Activated CD8-positive, alpha-beta T cell treated with anti-CD3 and anti-CD28 coated beads for 36 hours (primary cell): ENCODE results near the gene TNFAIP8L2. TPM values are rescaled to one million over a fixed set of nuclear protein-coding genes. Genes with fewer than 3 reads are reported as not detected.

ENCODE experiments used
- ATAC-seq: fragments of 200-7000 bp; cut with Tn5 transposase; one replicate; pipeline ENCODE4 v1.10.0; 2021; ENCODE audit warnings: mild to moderate bottlenecking, moderate library complexity
- CTCF ChIA-PET: fragments of 350-600 bp; sonication (Branson Sonifier 250); formaldehyde crosslinking; loops from one replicate; lab custom pipeline; 2021; ENCODE audit warnings: antibody characterized with exemption; lab: Charles Lee
- POLR2A ChIA-PET: fragments of 350-600 bp; sonication (Branson Sonifier 250); formaldehyde crosslinking; loops from one replicate; lab custom pipeline; 2021; ENCODE audit warnings: antibody characterized with exemption; lab: Charles Lee
- DNase-seq: peaks from one replicate; pipeline ENCODE4 v3.0.0-alpha.2; 2020
- H3K27ac Mint-ChIP-seq: one replicate; pipeline ENCODE4 v1.8.0; 2021; ENCODE audit warnings: mild to moderate bottlenecking, mixed read lengths
- H3K27me3 Mint-ChIP-seq: one replicate; pipeline ENCODE4 v1.8.0; 2021; ENCODE audit warnings: mixed read lengths
- H3K36me3 Mint-ChIP-seq: one replicate; pipeline ENCODE4 v1.8.0; 2021; ENCODE audit warnings: low read depth, mixed read lengths
- H3K4me1 Mint-ChIP-seq: one replicate; pipeline ENCODE4 v1.8.0; 2021; ENCODE audit warnings: low read depth, mixed read lengths
- H3K4me3 Mint-ChIP-seq: one replicate; pipeline ENCODE4 v1.8.0; 2021; ENCODE audit warnings: mild to moderate bottlenecking, moderate library complexity, mixed read lengths
- H3K9me3 Mint-ChIP-seq: one replicate; pipeline ENCODE4 v1.8.0; 2021; ENCODE audit warnings: mixed read lengths
- CTCF ChIP-seq: fragments of 200-600 bp; IDR thresholded peaks from one replicate; pipeline ENCODE4 v1.8.0; 2022; ENCODE audit warnings: antibody characterized with exemption, mild to moderate bottlenecking
- intact Hi-C: fragments of 100-400 bp; cut with micrococcal nuclease; formaldehyde crosslinking; loops from one replicate; pipeline ENCODE4 v1.10.0; 2022
- total RNA-seq, 2 experiments: library from RNA; stranded (reverse); gene quantifications; one replicate each; pipeline ENCODE4 v1.2.3, GENCODE V29; 2021

Gene TNFAIP8L2
- total RNA-seq, 2 experiments from 2014 or later: 16.1 to 17.5 TPM

GRCh38 chr1:151175041-151175741 lies 18.7 kb downstream of the TNFAIP8L2 start:
- ChIA-PET CTCF (interaction anchor here (0.9 to 2.3 kb wide), 6 partner anchors 32 to 77 kb away, joined by 3 to 8 read pairs (median 3); no protein-coding TSS in a partner anchor), POLR2A (interaction anchor here (0.9 to 1.7 kb wide), 2 partner anchors 13 to 14 kb away, joined by 3 to 7 read pairs; partner anchors contain the start of gene VPS72)
- H3K4me1 Mint-ChIP-seq: no peaks in the 10 kb centered on the region
- no peak overlapping the region for H3K4me3 Mint-ChIP-seq
- no peaks in the 10 kb centered on the region for H3K27me3 Mint-ChIP-seq
- H3K36me3 Mint-ChIP-seq: peaks cover 18% of the 10 kb centered on the region
- intact Hi-C loops: no loop called here
- H3K27ac Mint-ChIP-seq: no peak overlapping the region
- DNase-seq: no peak
- no peak for ATAC-seq
- H3K9me3 Mint-ChIP-seq: no peaks in the 10 kb centered on the region
- TF ChIP-seq CTCF: no peak

DNA sequence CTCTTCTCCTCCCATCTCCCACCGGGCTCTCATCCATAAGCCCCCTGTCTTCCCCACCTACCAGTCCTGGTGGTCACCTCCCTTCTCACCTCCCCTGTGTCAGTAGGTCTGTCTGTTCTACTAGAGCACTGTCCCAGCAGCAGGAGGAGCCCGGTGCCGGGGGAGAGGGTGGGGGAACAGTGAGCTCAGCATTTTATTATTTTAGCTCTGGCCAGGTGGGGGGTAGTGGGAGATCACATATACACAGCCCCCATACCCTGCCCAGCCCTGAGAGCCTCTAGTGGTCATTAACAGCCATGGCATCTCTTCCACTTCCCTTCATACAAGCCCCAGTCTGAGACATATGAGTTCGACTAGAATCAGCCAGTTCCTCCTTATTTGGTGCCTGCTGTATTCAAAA lies 19.4 kb downstream of the TNFAIP8L2 start, which contains the start of gene TMOD4:
TMOD4 (minus strand) TSS at position 119 of the 400 bp plus-strand sequence. CDS start 1,106 bp downstream, outside the sequence.
- DNase-seq (no peak), ATAC-seq (peak; percentile 80)
- Mint-ChIP-seq H3K9me3 (no peaks in the 10 kb centered on the region), H3K4me3 (no peak within 1 kb of the TSS), H3K36me3 (peaks cover 21% of the 10 kb centered on the region), H3K4me1 (no peaks in the 10 kb centered on the region), H3K27me3 (no peaks in the 10 kb centered on the region), H3K27ac (peak within 1 kb of the TSS; percentile 70)
- TF ChIP-seq CTCF: peak; percentile 63
- CTCF ChIA-PET: interaction anchor here (0.9 to 2.3 kb wide), 6 partner anchors 13 to 77 kb away, joined by 3 to 8 read pairs (median 4); partner anchors contain the start of gene VPS72
- POLR2A ChIA-PET: interaction anchor here (0.9 to 1.7 kb wide), 2 partner anchors 12 to 14 kb away, joined by 3 to 7 read pairs; partner anchors contain the start of gene VPS72
- intact Hi-C loops: no loop called here

DNA sequence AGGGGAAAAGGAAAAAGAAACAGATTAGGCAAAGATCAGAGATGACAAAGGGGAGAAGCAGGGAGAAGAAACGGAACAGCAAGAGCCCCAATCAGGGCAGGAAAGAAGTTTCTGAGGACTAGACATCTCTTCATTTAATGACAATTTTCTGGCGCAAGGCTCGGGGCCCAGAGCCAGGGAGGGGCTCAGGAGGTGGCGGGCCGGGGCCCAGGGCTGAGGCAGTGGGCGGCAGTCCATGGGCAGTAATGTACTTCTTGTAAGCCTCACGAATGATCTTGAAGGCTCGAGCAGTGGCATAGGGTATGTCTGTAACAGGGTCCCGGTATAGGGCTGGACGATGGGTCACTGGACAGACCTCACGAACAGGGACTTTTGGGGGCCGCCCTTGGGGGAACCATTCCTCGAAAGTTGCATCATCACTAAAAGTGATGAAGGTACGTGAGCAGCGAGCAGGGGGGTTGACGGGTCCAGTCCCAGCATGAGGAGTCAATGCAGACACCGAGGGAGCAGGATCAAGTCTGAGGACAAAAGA lies 20.1 kb downstream of the TNFAIP8L2 start:
- Mint-ChIP-seq H3K27ac (peak overlapping the region; percentile 70), H3K36me3 (peaks cover 25% of the 10 kb centered on the region), H3K9me3 (no peaks in the 10 kb centered on the region), H3K27me3 (no peaks in the 10 kb centered on the region), H3K4me1 (no peaks in the 10 kb centered on the region), H3K4me3 (no peak overlapping the region)
- TF ChIP-seq CTCF: no peak
- intact Hi-C loops: no loop called here
- ChIA-PET POLR2A (interaction anchor here (0.6 to 0.9 kb wide), 2 partner anchors 11 to 63 kb away, joined by 3 read pairs; no protein-coding TSS in a partner anchor), CTCF (interaction anchor here (0.7 to 2.3 kb wide), 8 partner anchors 12 to 77 kb away, joined by 3 to 8 read pairs (median 4); partner anchors contain the start of genes TNFAIP8L2 and VPS72)
- DNase-seq: no peak
- no peak for ATAC-seq

- CTCF ChIA-PET: interaction anchor here (1.8 kb wide), 1 partner anchor 85 kb away, joined by 8 read pairs; no protein-coding TSS in a partner anchor
Observed at GRCh38 chr1:151184211-151184610, 27.8 kb downstream of the TNFAIP8L2 start.

More at GRCh38 chr1:151184211-151184610, 27.8 kb downstream of the TNFAIP8L2 start:
- Mint-ChIP-seq H3K4me1 (peaks cover 13% of the 10 kb centered on the region), H3K4me3 (no peak overlapping the region), H3K9me3 (no peaks in the 10 kb centered on the region), H3K27ac (peak overlapping the region; percentile 40), H3K27me3 (no peaks in the 10 kb centered on the region), H3K36me3 (peaks cover 39% of the 10 kb centered on the region)
- ATAC-seq (no peak), DNase-seq (no peak)
- TF ChIP-seq CTCF: no peak
- intact Hi-C loops: no loop called here
- POLR2A ChIA-PET: interaction anchor here (0.9 kb wide), 1 partner anchor 15 kb away, joined by 3 read pairs; no protein-coding TSS in a partner anchor
